Naive thymus-derived CD4-positive, alpha-beta T cell (primary cell): ENCODE measurements around the gene MCM5. TPM values are rescaled to one million over a fixed set of nuclear protein-coding genes. Genes with fewer than 3 reads are reported as not detected.

ENCODE experiments used
- ATAC-seq: fragments of 150-1000 bp; cut with Tn5 transposase; 2 replicates; pipeline ENCODE4 v1.10.0; 2021; ENCODE audit warnings: mild to moderate bottlenecking, moderate library complexity
- CTCF ChIA-PET: fragments of 350-600 bp; sonication (Branson Sonifier 250); formaldehyde crosslinking; loops from one replicate; lab custom pipeline; 2021; ENCODE audit warnings: antibody characterized with exemption; lab: Charles Lee
- POLR2A ChIA-PET: fragments of 350-600 bp; sonication (Branson Sonifier 250); formaldehyde crosslinking; loops from one replicate; lab custom pipeline; 2021; ENCODE audit warnings: antibody characterized with exemption, inconsistent platforms; lab: Charles Lee
- DNase-seq, 9 donors: peaks; one replicate each; pipeline versions ENCODE4 v3.0.0 to v3.0.0-alpha.2; 2020 to 2022; ENCODE audit warnings: mixed read lengths in 1 of 9
- H3K27ac ChIP-seq: one replicate; pipeline ENCODE4 v1.7.0; 2013; ENCODE audit warnings: mild to moderate bottlenecking, low read depth, low read length, moderate library complexity
- H3K27me3 ChIP-seq, 2 donors: one replicate each; pipeline ENCODE4 v1.7.0; 2013; ENCODE audit warnings: low read length in 2 of 2, mild to moderate bottlenecking in 2 of 2, moderate library complexity in 2 of 2; ENCODE audit not compliant: control insufficient read depth in 2 of 2, insufficient read depth in 2 of 2
- H3K36me3 ChIP-seq, 3 experiments: 1 replicate in 2 of 3; 2 replicates in 1 of 3; pipeline ENCODE4 v1.7.0; 2013; ENCODE audit warnings: low read length in 3 of 3, mild to moderate bottlenecking in 3 of 3, moderate library complexity in 1 of 3; ENCODE audit not compliant: insufficient read depth in 3 of 3, control insufficient read depth in 2 of 3
- H3K4me1 ChIP-seq, 2 donors: one replicate each; pipeline ENCODE4 v1.7.0; 2013; ENCODE audit warnings: low read length in 2 of 2, mild to moderate bottlenecking in 2 of 2, moderate library complexity in 1 of 2; ENCODE audit not compliant: control insufficient read depth in 2 of 2, insufficient read depth in 2 of 2
- H3K4me3 ChIP-seq: 2 replicates; pipeline ENCODE4 v1.7.0; 2013; ENCODE audit warnings: mild to moderate bottlenecking, low read length
- H3K9me3 ChIP-seq, 3 experiments: 1 replicate in 2 of 3; 2 replicates in 1 of 3; pipeline ENCODE4 v1.7.0; 2013; ENCODE audit warnings: low read length in 3 of 3; ENCODE audit not compliant: control insufficient read depth in 2 of 3
- H3K27ac Mint-ChIP-seq, 9 donors: one replicate each; pipeline ENCODE4 v1.8.0; 2020 to 2022; ENCODE audit warnings: mixed read lengths in 9 of 9, mild to moderate bottlenecking in 8 of 9, moderate library complexity in 5 of 9, inconsistent platforms in 2 of 9
- H3K27me3 Mint-ChIP-seq, 5 donors: one replicate each; pipeline ENCODE4 v1.8.0; 2021 to 2022; ENCODE audit warnings: mixed read lengths in 5 of 5, mild to moderate bottlenecking in 1 of 5
- H3K36me3 Mint-ChIP-seq, 5 donors: one replicate each; pipeline ENCODE4 v1.8.0; 2020 to 2022; ENCODE audit warnings: mixed read lengths in 5 of 5, mild to moderate bottlenecking in 3 of 5, inconsistent platforms in 1 of 5
- H3K4me1 Mint-ChIP-seq, 7 donors: one replicate each; pipeline ENCODE4 v1.8.0; 2020 to 2022; ENCODE audit warnings: mixed read lengths in 7 of 7, mild to moderate bottlenecking in 3 of 7, inconsistent platforms in 1 of 7
- H3K4me3 Mint-ChIP-seq, 10 donors: one replicate each; pipeline ENCODE4 v1.8.0; 2020 to 2022; ENCODE audit warnings: mild to moderate bottlenecking in 10 of 10, mixed read lengths in 10 of 10, moderate library complexity in 6 of 10, inconsistent platforms in 2 of 10
- H3K9me3 Mint-ChIP-seq, 11 donors: one replicate each; pipeline ENCODE4 v1.8.0; 2020 to 2022; ENCODE audit warnings: mixed read lengths in 11 of 11, mild to moderate bottlenecking in 4 of 11, inconsistent platforms in 1 of 11, moderate library complexity in 1 of 11
- intact Hi-C, 2 donors: fragments of 100-400 bp; cut with micrococcal nuclease; formaldehyde crosslinking; loops; one replicate each; pipeline ENCODE4 v1.15.1; 2023
- polyA plus RNA-seq, 2 donors: library from polyadenylated mRNA; unstranded; fragments of 300-500 nt; fragmentation: Illumina TruSeq; gene quantifications; one replicate each; pipeline ENCODE4 v1.2.3, GENCODE V29; 2021
- total RNA-seq, 6 experiments: library from RNA in 5 of 6; stranded (reverse) in 5 of 6; gene quantifications; 1 replicate in 5 of 6; 2 replicates in 1 of 6; pipeline ENCODE4 v1.2.3 and lab custom pipeline; 2021 to 2026

Gene MCM5
- total and polyA plus RNA-seq, 7 experiments from 2014 or later, result 19.7 to 208 (median 37.3) TPM

- H3K27ac ChIP-seq, result no peak overlapping the region
- no peaks in the 10 kb centered on the region for H3K27me3 ChIP-seq
- Mint-ChIP-seq H3K27ac (no peak overlapping the region), H3K36me3 (no peaks in the 10 kb centered on the region), H3K4me3 (no peak overlapping the region), H3K4me1 (peaks cover 0 to 11% (median 5%) of the 10 kb centered on the region in 7 donors), H3K9me3 (peaks cover 0 to 2% (median 0%) of the 10 kb centered on the region in 11 donors), H3K27me3 (peaks cover 17 to 31% (median 25%) of the 10 kb centered on the region in 5 donors)
- no peak for DNase-seq
- ATAC-seq, result no peak
- intact Hi-C loops, result no loop called here
- H3K36me3 ChIP-seq, result no peaks in the 10 kb centered on the region
- H3K4me3 ChIP-seq, result no peak overlapping the region
- no peaks in the 10 kb centered on the region for H3K4me1 ChIP-seq
- POLR2A ChIA-PET, result no interaction called here
- CTCF ChIA-PET, result no interaction called here
- H3K9me3 ChIP-seq, result no peaks in the 10 kb centered on the region
These were observed 31.6 kb upstream of the MCM5 start for GRCh38 chr22:35368386-35368785.

DNA sequence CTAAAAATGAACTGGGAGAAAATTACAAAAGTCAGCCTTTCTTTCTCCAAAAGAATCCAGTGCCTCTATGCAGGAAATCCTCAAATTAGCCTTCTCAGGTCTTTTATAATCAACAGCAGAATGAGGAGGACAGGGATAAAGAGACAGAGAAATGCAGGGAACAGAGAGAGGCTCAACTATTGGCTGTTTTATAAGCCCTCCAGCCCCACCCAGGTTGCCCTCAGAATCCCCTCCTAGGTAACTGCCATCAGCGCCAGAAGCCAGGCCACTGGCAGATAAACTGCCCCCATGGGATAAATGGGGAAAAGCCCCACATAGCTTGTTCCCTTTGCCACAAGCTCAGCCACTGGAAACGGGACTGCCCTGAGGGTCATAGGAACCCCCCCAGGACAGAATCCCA is 29.9 kb upstream of the MCM5 start:
- intact Hi-C loops, result no loop called here
- POLR2A ChIA-PET, result no interaction called here
- no peak for DNase-seq

DNA sequence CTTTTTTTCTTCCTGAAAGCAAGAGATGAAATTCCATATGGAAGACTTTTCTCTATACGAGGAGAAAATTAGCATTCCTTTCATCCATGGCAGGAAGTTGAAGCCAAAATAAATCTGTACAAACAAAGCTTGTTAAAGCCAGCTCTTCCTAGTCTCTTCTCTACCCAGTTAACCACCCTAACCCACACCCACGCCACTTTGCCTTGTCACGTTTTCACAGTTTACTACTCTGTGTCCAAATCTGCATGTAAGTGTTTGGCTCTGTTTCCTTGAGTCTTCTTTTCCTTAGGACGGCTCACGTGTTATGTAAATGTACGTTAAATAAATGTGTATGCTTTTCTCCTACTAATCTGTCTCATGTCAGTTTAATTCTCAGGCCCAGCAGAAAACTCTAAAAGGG is 26.2 kb upstream of the MCM5 start:
- no peaks in the 10 kb centered on the region for H3K9me3 ChIP-seq
- no peaks in the 10 kb centered on the region for H3K27me3 ChIP-seq
- Mint-ChIP-seq H3K9me3 (peaks cover 0 to 2% (median 0%) of the 10 kb centered on the region in 11 donors), H3K27me3 (peaks cover 2 to 8% (median 4%) of the 10 kb centered on the region in 5 donors), H3K4me3 (no peak overlapping the region), H3K4me1 (peaks cover 10 to 21% (median 18%) of the 10 kb centered on the region in 7 donors), H3K36me3 (no peaks in the 10 kb centered on the region), H3K27ac (no peak overlapping the region)
- H3K27ac ChIP-seq, result no peak overlapping the region
- intact Hi-C loops, result no loop called here
- ChIA-PET CTCF (no interaction called here), POLR2A (no interaction called here)
- H3K4me3 ChIP-seq, result no peak overlapping the region
- no peak for ATAC-seq
- peaks cover 0 to 7% of the 10 kb centered on the region in 2 donors for H3K4me1 ChIP-seq
- no peak for DNase-seq
- no peaks in the 10 kb centered on the region for H3K36me3 ChIP-seq

More for the DNA sequence above, 29.9 kb upstream of the MCM5 start:
- no peak for ATAC-seq
- Histone ChIP-seq H3K4me3 (no peak overlapping the region), H3K27ac (no peak overlapping the region), H3K36me3 (no peaks in the 10 kb centered on the region), H3K9me3 (no peaks in the 10 kb centered on the region), H3K4me1 (no peaks in the 10 kb centered on the region), H3K27me3 (no peaks in the 10 kb centered on the region)
- Mint-ChIP-seq H3K36me3 (no peaks in the 10 kb centered on the region), H3K27me3 (peaks cover 17 to 29% (median 24%) of the 10 kb centered on the region in 5 donors), H3K4me1 (peaks cover 0 to 11% (median 5%) of the 10 kb centered on the region in 7 donors), H3K4me3 (no peak overlapping the region), H3K27ac (no peak overlapping the region), H3K9me3 (peaks cover 0 to 2% (median 0%) of the 10 kb centered on the region in 11 donors)
- CTCF ChIA-PET, result interaction anchor here (0.7 kb wide), 1 partner anchor 211 kb away, joined by 5 read pairs; no protein-coding TSS in a partner anchor

DNA sequence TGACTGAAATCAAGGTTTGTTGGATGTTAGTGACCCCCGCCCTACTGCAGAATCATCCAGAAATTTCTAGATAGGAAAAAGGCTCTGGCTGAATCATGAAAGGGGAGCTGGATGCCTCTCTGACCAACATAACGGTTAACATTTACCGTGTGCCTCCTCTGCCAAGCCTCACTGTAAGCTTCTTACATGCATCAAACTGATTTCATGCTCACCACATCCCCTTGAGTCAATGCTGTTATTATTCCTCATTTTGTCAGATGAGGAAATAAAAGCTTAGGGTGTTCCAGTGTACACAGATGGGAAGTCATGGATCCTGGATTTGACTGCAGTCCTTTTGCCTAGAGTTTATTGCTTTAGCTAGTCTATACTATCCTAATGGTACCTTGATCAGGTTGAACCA is 24.9 kb upstream of the MCM5 start:
- Mint-ChIP-seq H3K9me3 (peaks cover 0 to 2% (median 0%) of the 10 kb centered on the region in 11 donors), H3K27me3 (peaks cover 0 to 3% (median 0%) of the 10 kb centered on the region in 5 donors), H3K36me3 (no peaks in the 10 kb centered on the region), H3K27ac (no peak overlapping the region), H3K4me1 (peaks cover 10 to 21% (median 21%) of the 10 kb centered on the region in 7 donors), H3K4me3 (no peak overlapping the region)
- no peaks in the 10 kb centered on the region for H3K27me3 ChIP-seq
- ATAC-seq (peak; percentile 28), DNase-seq (no peak)
- H3K9me3 ChIP-seq, result no peaks in the 10 kb centered on the region
- no peaks in the 10 kb centered on the region for H3K36me3 ChIP-seq
- no peak overlapping the region for H3K27ac ChIP-seq
- ChIA-PET CTCF (interaction anchor here (0.7 kb wide), 2 partner anchors 10 to 84 kb away, joined by 3 to 4 read pairs; no protein-coding TSS in a partner anchor), POLR2A (interaction anchor here (0.7 kb wide), 1 partner anchor 178 kb away, joined by 3 read pairs; no protein-coding TSS in a partner anchor)
- no peak overlapping the region for H3K4me3 ChIP-seq
- intact Hi-C loops, result no loop called here
- peaks cover 0 to 7% of the 10 kb centered on the region in 2 donors for H3K4me1 ChIP-seq

DNA sequence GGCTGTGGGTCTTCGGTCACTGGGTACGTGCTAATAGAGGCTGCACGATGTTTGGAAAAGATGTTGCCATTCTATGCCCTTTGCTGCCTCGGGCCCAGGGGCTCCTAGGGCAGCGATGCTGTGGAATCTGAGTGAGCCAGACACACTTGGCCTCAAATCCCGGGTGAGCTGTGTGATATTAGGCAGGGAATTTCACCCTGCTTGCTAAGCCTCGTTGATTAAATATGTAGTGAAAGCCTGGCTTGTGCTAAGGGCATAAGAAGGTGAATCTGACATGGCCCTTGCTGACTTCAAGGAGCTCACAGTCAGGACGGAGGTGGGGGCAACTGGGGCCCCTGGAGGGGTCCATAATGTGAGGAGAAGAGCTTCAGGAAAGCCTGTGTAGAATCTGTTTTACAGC is 24.4 kb upstream of the MCM5 start:
- Mint-ChIP-seq H3K36me3 (no peaks in the 10 kb centered on the region), H3K4me3 (no peak overlapping the region), H3K9me3 (peaks cover 0 to 2% (median 0%) of the 10 kb centered on the region in 11 donors), H3K4me1 (peaks cover 10 to 26% (median 24%) of the 10 kb centered on the region in 7 donors), H3K27ac (peak overlapping the region in 1 of 9 donors; percentile 34), H3K27me3 (peaks cover 0 to 8% (median 0%) of the 10 kb centered on the region in 5 donors)
- Histone ChIP-seq H3K4me1 (peaks cover 0 to 7% of the 10 kb centered on the region in 2 donors), H3K9me3 (no peaks in the 10 kb centered on the region), H3K4me3 (no peak overlapping the region), H3K36me3 (no peaks in the 10 kb centered on the region), H3K27me3 (no peaks in the 10 kb centered on the region), H3K27ac (no peak overlapping the region)
- DNase-seq (no peak), ATAC-seq (no peak)
- intact Hi-C loops, result no loop called here
- CTCF ChIA-PET, result interaction anchor here (0.7 kb wide), 1 partner anchor 84 kb away, joined by 4 read pairs; no protein-coding TSS in a partner anchor
- POLR2A ChIA-PET, result interaction anchor here (0.7 kb wide), 1 partner anchor 177 kb away, joined by 3 read pairs; no protein-coding TSS in a partner anchor

DNA sequence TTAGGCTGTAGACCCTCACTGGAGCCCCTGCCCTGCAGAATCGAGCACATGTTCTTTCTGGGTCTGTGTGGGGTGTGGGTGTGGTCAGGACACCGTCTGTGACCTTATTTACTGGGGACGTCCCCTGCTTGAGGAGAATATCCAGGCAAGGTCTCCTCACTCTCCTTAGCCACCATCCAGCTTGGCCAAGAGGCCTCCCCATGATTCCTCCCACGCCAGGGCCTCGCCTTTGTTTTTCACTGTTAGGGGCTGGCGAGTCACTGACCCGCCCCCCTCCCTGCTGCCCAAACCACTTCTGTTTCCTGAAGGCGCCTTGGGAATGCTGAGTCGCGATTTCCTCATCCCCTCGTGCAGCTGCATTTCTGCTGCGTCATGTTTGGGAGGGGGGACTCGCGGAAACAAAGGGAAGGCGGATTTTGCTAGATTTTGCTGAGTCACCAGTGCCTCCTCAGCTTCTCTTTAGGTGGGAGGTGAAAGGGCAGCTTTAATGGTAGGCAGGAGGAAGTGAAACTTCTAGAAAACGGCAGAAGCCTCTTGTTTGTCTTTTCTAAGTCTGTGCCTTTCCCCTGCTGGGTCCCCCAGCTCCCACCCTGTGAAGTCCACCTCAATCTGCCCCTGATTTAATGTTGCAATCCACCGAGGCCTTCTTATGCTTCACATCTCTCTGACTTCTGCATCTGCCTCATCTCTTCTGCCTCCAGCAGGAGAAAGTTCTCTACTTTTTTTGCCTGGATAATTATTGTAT is 23.0 kb upstream of the MCM5 start:
- Mint-ChIP-seq H3K9me3 (peaks cover 0 to under 1% (median 0%) of the 10 kb centered on the region in 11 donors), H3K27ac (peak overlapping the region in 4 of 9 donors; percentile 10 to 68 (median 54)), H3K36me3 (no peaks in the 10 kb centered on the region), H3K27me3 (peaks cover 6 to 18% (median 6%) of the 10 kb centered on the region in 5 donors), H3K4me3 (peak overlapping the region in 1 of 10 donors; percentile 39), H3K4me1 (peaks cover 17 to 31% (median 27%) of the 10 kb centered on the region in 7 donors)
- ChIA-PET POLR2A (no interaction called here), CTCF (no interaction called here)
- no peaks in the 10 kb centered on the region for H3K36me3 ChIP-seq
- no peak overlapping the region for H3K4me3 ChIP-seq
- peaks cover 4 to 7% of the 10 kb centered on the region in 2 donors for H3K4me1 ChIP-seq
- H3K27ac ChIP-seq, result no peak overlapping the region
- ATAC-seq (peak; percentile 59), DNase-seq (peak in 4 of 9 donors; percentile 13 to 34 (median 18))
- H3K9me3 ChIP-seq, result no peaks in the 10 kb centered on the region
- H3K27me3 ChIP-seq, result peaks cover 0 to 6% of the 10 kb centered on the region in 2 donors
- intact Hi-C loops, result no loop called here
